HL-60/S4 treated with phorbol 12-myristate 13-acetate at 8.2 ng/mL for 4 days and 3 days (cell line): ENCODE data around the gene LINGO1.

Experiments
- in situ Hi-C: fragments of 300-500 bp; cut with MboI; formaldehyde crosslinking; loops from 2 replicates; pipeline ENCODE4 v1.15.0; 2022; ENCODE audit warnings: low sequenced_read_pairs

Gene LINGO1

GRCh38 chr15:77573802-77574201 lies 58.9 kb downstream of the LINGO1 start:
- in situ Hi-C loops, result no loop called here

- in situ Hi-C loops, result no loop called here
These were observed 60.5 kb downstream of the LINGO1 start for GRCh38 chr15:77572186-77572585.

- in situ Hi-C loops, result no loop called here
These were observed 61.0 kb downstream of the LINGO1 start for GRCh38 chr15:77571741-77572140.

GRCh38 chr15:77571181-77571580 lies 61.5 kb downstream of the LINGO1 start:
- in situ Hi-C loops, result no loop called here

DNA sequence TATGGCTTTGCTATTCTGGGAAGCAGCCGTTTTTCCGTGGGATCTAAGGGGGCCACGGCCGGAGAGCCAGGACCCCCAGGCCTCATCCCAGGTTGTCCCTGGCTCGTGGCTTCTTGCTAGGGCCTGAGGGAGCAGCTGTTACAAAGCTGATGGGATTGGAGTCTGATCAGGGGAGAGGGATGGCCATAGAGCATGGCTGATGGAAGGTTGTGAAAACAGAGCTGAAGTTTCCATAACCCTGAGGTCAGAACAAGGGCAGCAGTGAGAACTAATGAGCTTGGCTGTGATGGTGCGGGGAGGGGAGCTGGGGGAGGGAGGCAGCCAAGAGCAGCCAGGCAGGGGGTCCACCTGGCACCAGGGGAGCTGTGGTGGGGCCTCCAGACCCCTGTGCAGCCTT lies 63.0 kb downstream of the LINGO1 start:
- in situ Hi-C loops, result no loop called here

DNA sequence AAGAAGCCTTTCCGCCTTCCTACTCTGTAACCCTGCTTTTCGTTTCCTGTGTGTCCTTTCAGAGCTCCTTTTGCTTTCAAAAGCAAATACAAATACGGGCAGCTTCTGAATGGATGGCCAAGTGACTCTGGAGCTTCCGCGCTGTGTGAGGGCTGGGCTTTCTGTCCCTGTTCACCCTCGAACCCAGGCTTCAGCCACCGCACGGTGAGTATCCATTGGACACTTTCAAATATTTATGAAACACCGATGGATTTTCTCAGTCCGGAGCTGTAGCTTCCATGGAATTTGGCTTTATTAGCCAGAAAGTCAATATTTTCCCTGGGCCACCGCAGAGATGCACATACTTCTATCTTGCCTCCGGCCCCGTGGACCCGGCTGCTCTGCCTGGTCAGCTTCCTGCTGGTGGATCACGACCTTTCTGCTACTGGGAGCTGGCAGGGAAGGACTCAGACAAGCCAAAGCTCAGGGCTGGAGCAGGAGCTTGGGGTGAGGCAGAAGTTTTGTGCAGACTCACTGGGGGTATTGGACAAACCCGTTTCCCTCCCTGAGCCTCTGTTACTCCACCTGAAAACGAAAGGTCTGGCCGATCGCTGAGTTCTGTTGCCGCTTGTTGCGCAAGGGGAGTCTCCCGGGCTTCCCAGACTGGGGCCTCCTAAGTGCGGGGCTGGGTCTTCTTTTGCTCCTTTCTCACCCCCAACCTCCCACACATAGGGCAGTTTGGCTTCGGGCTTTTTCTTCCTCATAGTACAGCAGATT lies 63.6 kb downstream of the LINGO1 start:
- in situ Hi-C loops, result no loop called here

GRCh38 chr15:77568014-77568972 lies 64.4 kb downstream of the LINGO1 start:
- in situ Hi-C loops, result no loop called here

DNA sequence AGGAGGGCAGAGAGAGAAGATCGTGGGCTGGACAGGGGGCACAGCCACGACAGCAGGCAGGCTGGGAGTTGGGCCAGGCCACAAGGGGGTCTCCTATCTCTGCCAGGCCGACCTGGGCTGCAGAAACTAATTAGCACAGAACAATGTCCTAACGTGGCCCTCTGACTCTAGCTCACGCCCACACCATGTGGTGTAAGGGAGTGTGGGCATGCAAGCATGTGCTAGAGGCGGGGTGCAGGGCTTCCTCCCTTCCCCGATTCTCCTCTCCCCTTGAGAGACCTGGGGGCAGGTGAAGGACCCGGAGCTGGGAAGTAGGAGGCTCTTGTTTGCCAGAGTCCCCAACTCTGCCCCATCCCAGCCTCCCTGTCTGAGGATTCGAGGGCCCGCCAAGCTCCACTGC lies 65.5 kb downstream of the LINGO1 start:
- in situ Hi-C loops, result no loop called here

GRCh38 chr15:77566092-77566491 lies 66.6 kb downstream of the LINGO1 start:
- in situ Hi-C loops, result no loop called here

DNA sequence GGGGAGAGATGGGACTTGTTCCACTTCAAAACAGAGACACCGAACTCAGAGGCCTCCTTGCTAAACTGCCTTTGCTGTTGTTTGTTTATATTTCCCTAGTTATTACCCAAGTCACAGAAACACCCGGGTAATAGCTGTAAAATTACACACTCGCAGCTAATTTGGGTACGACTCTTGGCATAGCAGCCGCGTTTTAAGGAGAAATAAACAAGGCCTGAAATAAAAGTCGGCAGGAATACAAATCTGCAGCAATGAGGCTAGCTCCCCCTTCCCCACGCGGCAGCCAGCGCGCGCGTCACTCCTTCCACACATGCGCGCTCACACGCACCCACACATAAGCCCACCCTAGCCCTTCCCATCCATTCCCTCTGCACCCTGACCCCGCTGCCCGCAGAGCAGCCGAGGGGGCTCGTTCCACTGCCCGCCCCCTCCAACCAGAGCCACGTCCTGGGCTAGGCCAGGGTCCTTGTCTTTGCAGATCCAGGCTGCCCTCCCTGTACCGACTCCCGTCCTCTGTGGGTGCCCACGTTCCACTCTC lies 67.3 kb downstream of the LINGO1 start:
- in situ Hi-C loops, result no loop called here

GRCh38 chr15:77564938-77565337 lies 67.8 kb downstream of the LINGO1 start:
- in situ Hi-C loops, result no loop called here

- in situ Hi-C loops, result no loop called here
These were observed 68.4 kb downstream of the LINGO1 start for GRCh38 chr15:77564341-77564740.

DNA sequence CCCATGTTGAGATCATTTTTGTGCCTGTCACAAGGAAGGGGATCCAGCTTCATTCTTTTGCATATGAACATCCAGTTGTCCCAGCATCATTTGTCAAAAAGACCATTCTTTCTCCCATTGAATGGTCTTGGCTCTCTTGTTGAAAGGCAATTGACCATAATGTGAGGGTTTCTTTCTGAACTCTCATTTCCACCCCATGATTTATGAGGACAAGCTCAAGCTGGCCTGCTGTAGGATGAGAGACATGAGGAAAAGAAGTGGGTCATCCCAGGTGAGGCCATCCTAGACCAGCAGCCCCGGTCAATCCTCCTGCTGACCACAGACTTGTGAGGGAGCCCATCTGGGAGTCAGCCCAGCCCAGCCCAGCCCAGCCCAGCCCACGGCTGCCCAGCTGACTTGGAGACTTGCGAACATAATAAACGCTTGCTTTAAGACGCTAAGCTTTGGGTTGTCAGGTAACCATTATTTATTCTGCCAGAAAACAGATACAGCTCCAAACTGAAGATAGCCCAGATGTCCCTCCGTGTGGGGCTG lies 69.0 kb downstream of the LINGO1 start:
- in situ Hi-C loops, result no loop called here
